HepG2 (cell line): Measurements from ENCODE around the gene TSKU. TPM values are rescaled to one million over a fixed set of nuclear protein-coding genes. Genes with fewer than 3 reads are reported as not detected.

Source experiments
- ATAC-seq: fragments of 200-7000 bp; cut with Tn5 transposase; 3 replicates; pipeline ENCODE4 v1.9.1; 2020; ENCODE audit warnings: mild to moderate bottlenecking, moderate library complexity
- BruUV-seq: library from RNA; stranded (reverse); fragments of 400-500 nt; replicated peaks from 2 replicates; lab custom pipeline; 2021; lab: Mats Ljungman, UMichigan
- CTCF ChIA-PET: fragments of 300-600 bp; formaldehyde crosslinking; extraction: SDS; loops from one replicate; lab custom pipeline; 2021; ENCODE audit warnings: low total read pairs, inconsistent platforms, low intra/inter-chr PET ratio; lab: Yijun Ruan, JAX
- POLR2A ChIA-PET: fragments of 350-600 bp; sonication (Branson Sonifier 250); formaldehyde crosslinking; loops from one replicate; lab custom pipeline; 2020; ENCODE audit warnings: antibody characterized with exemption, inconsistent platforms; lab: Yijun Ruan, JAX
- DNase-seq: peaks from one replicate; pipeline ENCODE4 v3.0.0-alpha.2; 2015; ENCODE audit warnings: low spot score
- FAIRE-seq: peaks from 3 replicates; lab custom pipeline; 2011; peaks lifted over from hg19 to GRCh38; lab: Jason Lieb, UNC
- H2AFZ ChIP-seq: one replicate; pipeline ENCODE4 v1.6.1; 2011; ENCODE audit warnings: low read length, inconsistent platforms
- H3K27ac ChIP-seq: fragments of 300-600 bp; 3 replicates; pipeline ENCODE4 v1.8.0; 2011; ENCODE audit warnings: mixed run types, mild to moderate bottlenecking, mixed read lengths, low read length, inconsistent platforms; ENCODE audit not compliant: insufficient read depth; ENCODE audit errors: extremely low read length
- H3K27me3 ChIP-seq, 2 experiments: fragments of 200-600 bp in 1 of 2; 2 replicates in 1 of 2; 3 replicates in 1 of 2; pipeline versions ENCODE4 v1.6.0 to v1.8.0; 2011; ENCODE audit warnings: low read length in 2 of 2, mild to moderate bottlenecking in 2 of 2, moderate library complexity in 2 of 2, inconsistent platforms in 1 of 2; ENCODE audit not compliant: insufficient read depth in 2 of 2, control insufficient read depth in 1 of 2
- H3K36me3 ChIP-seq, 2 experiments: fragments of 200-600 bp in 1 of 2; replicated peaks in 1 of 2; 2 replicates in 1 of 2; 3 replicates in 1 of 2; pipeline versions ENCODE4 v1.5.1 to v1.8.0; 2011; ENCODE audit warnings: low read length in 2 of 2, inconsistent platforms in 1 of 2; ENCODE audit not compliant: insufficient read depth in 2 of 2, control insufficient read depth in 1 of 2
- H3K4me1 ChIP-seq: 2 replicates; pipeline ENCODE4 v1.5.1; 2012; ENCODE audit warnings: low read length, inconsistent platforms; ENCODE audit not compliant: insufficient read depth
- H3K4me2 ChIP-seq: 2 replicates; pipeline ENCODE4 v1.6.0; 2011; ENCODE audit warnings: low read depth, low read length, inconsistent platforms
- H3K4me3 ChIP-seq, 3 experiments: fragments of 200-600 bp in 1 of 3; sonication (generic), shearing (Covaris generic) in 1 of 3; replicated peaks in 1 of 3; 2 replicates each; pipeline ENCODE4 v1.5.1; 2011 to 2016; ENCODE audit warnings: low read length in 3 of 3, inconsistent platforms in 2 of 3, low read depth in 2 of 3, mild to moderate bottlenecking in 2 of 3, control low read depth in 1 of 3, mixed read lengths in 1 of 3; ENCODE audit not compliant: insufficient read depth in 1 of 3
- H3K79me2 ChIP-seq: one replicate; pipeline ENCODE4 v1.6.1; 2011; ENCODE audit warnings: low read length, inconsistent platforms; ENCODE audit not compliant: insufficient read depth
- H3K9ac ChIP-seq: 2 replicates; pipeline ENCODE4 v1.6.0; 2011; ENCODE audit warnings: mild to moderate bottlenecking, low read depth, low read length, inconsistent platforms; ENCODE audit not compliant: insufficient read depth
- H3K9me3 ChIP-seq: 2 replicates; pipeline ENCODE4 v1.5.1; 2012; ENCODE audit warnings: mild to moderate bottlenecking, low read length
- H4K20me1 ChIP-seq: 2 replicates; pipeline ENCODE4 v1.6.0; 2011; ENCODE audit warnings: inconsistent platforms, mild to moderate bottlenecking, low read length, moderate library complexity; ENCODE audit not compliant: insufficient read depth
- ATAD3A ChIP-seq: sonication (generic); formaldehyde crosslinking; IDR thresholded peaks from 2 replicates; pipeline ENCODE4 v1.4.0; 2020; ENCODE audit warnings: missing genetic modification reagents
- BHLHE40 ChIP-seq: IDR thresholded peaks from 2 replicates; pipeline ENCODE4 v1.6.1; 2011; ENCODE audit warnings: low read length, improper control_type of control experiment
- CREB1 ChIP-seq, 2 experiments: fragments of 450-650 bp in 1 of 2; IDR thresholded peaks; 2 replicates each; pipeline ENCODE4 v1.6.1; 2016 to 2017; ENCODE audit warnings: control low read depth in 1 of 2, mild to moderate bottlenecking in 1 of 2, missing compliant biosample characterization in 1 of 2, missing genetic modification characterization in 1 of 2
- ESRRA ChIP-seq: sonication (generic); formaldehyde crosslinking; IDR thresholded peaks from 2 replicates; pipeline ENCODE4 v1.5.1; 2020; ENCODE audit warnings: mild to moderate bottlenecking, low read depth, missing genetic modification reagents
- HDAC2 ChIP-seq: sonication (generic); formaldehyde crosslinking; IDR thresholded peaks from 2 replicates; pipeline ENCODE4 v1.4.0; 2020; ENCODE audit warnings: missing genetic modification reagents
- LRRFIP1 ChIP-seq: sonication (generic); formaldehyde crosslinking; conservative IDR thresholded peaks from 2 replicates; pipeline ENCODE4 v1.4.0; 2020; ENCODE audit warnings: missing genetic modification reagents
- MYNN ChIP-seq: sonication (generic); formaldehyde crosslinking; IDR thresholded peaks from 2 replicates; pipeline ENCODE4 v1.4.0; 2020; ENCODE audit warnings: mild to moderate bottlenecking, low read depth, missing genetic modification reagents
- PAX8 ChIP-seq: sonication (generic); formaldehyde crosslinking; IDR thresholded peaks from 2 replicates; pipeline ENCODE4 v1.8.0; 2022; ENCODE audit warnings: mild to moderate bottlenecking, missing genetic modification reagents, borderline replicate concordance
- RBM22 ChIP-seq: fragments of 200-400 bp; formaldehyde crosslinking; optimal IDR thresholded peaks from 2 replicates; pipeline ENCODE3; 2017; ENCODE audit warnings: mild to moderate bottlenecking, low read length, moderate library complexity
- SATB2 ChIP-seq: sonication (generic); formaldehyde crosslinking; IDR thresholded peaks from 2 replicates; pipeline ENCODE4 v1.5.0; 2020; ENCODE audit warnings: missing genetic modification reagents
- SNAPC2 ChIP-seq: sonication (generic); formaldehyde crosslinking; IDR thresholded peaks from 2 replicates; pipeline ENCODE4 v1.8.1; 2022; ENCODE audit warnings: mild to moderate bottlenecking, missing genetic modification reagents
- SP1 ChIP-seq, 2 experiments: fragments of 450-650 bp in 1 of 2; sonication (generic) in 1 of 2; formaldehyde crosslinking in 1 of 2; IDR thresholded peaks; 2 replicates each; pipeline versions ENCODE4 v1.4.0 to v1.6.1; 2016 to 2020; ENCODE audit warnings: missing genetic modification reagents in 1 of 2
- TEF ChIP-seq: sonication (generic); formaldehyde crosslinking; IDR thresholded peaks from 2 replicates; pipeline ENCODE4 v1.5.0; 2020; ENCODE audit warnings: missing genetic modification reagents
- XBP1 ChIP-seq: sonication (generic); formaldehyde crosslinking; IDR thresholded peaks from 2 replicates; pipeline ENCODE4 v1.5.0; 2020; ENCODE audit warnings: missing genetic modification reagents
- ZNF326 ChIP-seq: sonication (generic); formaldehyde crosslinking; IDR thresholded peaks from 2 replicates; pipeline ENCODE4 v1.4.0; 2020; ENCODE audit warnings: missing genetic modification reagents, borderline replicate concordance
- ZNF615 ChIP-seq: sonication (generic); formaldehyde crosslinking; IDR thresholded peaks from 2 replicates; pipeline ENCODE4 v1.5.0; 2020; ENCODE audit warnings: mild to moderate bottlenecking, missing genetic modification reagents, borderline replicate concordance
- ZNF687 ChIP-seq: sonication (generic); formaldehyde crosslinking; IDR thresholded peaks from 2 replicates; pipeline ENCODE4 v1.5.1; 2020; ENCODE audit warnings: mild to moderate bottlenecking, missing genetic modification reagents, moderate library complexity
- ZNF83 ChIP-seq: sonication (generic); formaldehyde crosslinking; IDR thresholded peaks from 2 replicates; pipeline ENCODE4 v1.4.0; 2020; ENCODE audit warnings: missing genetic modification reagents, mild to moderate bottlenecking, borderline replicate concordance
- ZSCAN29 ChIP-seq: sonication (generic); formaldehyde crosslinking; conservative IDR thresholded peaks from 2 replicates; pipeline ENCODE4 v1.4.0; 2020; ENCODE audit warnings: mild to moderate bottlenecking, missing genetic modification reagents
- WGBS: methylation state at CpG from one replicate; pipeline ENCODE4 v1.1.6; 2017; ENCODE audit warnings: low lambda C conversion rate; 5-methylcytosine and 5-hydroxymethylcytosine counted together
- in situ Hi-C: cut with HindIII; loops from 2 replicates; pipeline ENCODE4 v1.10.0; 2017; ENCODE audit warnings: low pct_unique_long_range_greater_than_20kb; ENCODE audit not compliant: extremely low pct_ligation_motif_present
- intact Hi-C: fragments of 100-400 bp; cut with micrococcal nuclease; formaldehyde crosslinking; loops from one replicate; pipeline ENCODE4 v1.10.0; 2022; ENCODE audit not compliant: unreplicated experiment
- polyA plus RNA-seq, 8 experiments: library from polyadenylated mRNA; depleted of rRNA in 3 of 8; stranded (reverse) in 7 of 8; unstranded in 1 of 8; fragments of >200 nt; fragmentation: Illumina TruSeq in 4 of 8; extraction: Trizol in 4 of 8; gene quantifications; 2 replicates each; pipeline versions ENCODE4 v1.2.1 to v1.2.3, GENCODE V29; 2011 to 2016; ENCODE audit warnings: low read depth in 4 of 8, missing spikeins in 1 of 8, mixed read lengths in 1 of 8; ENCODE audit not compliant: insufficient read depth in 1 of 8
- total RNA-seq, 5 experiments: library from RNA; depleted of rRNA; stranded (reverse); fragments of >200 nt; fragmentation: Illumina TruSeq; extraction: Trizol; gene quantifications; 2 replicates each; pipeline ENCODE4 v1.2.3, GENCODE V29; 2016; ENCODE audit warnings: low read depth in 1 of 5

The TSKU gene
- total and polyA plus RNA-seq, 2 of the 13 experiments (the other 11 are each of a cell fraction or from before 2014, with no cell fraction given), result 20.3 to 21.4 TPM

GRCh38 chr11:76745044-76745376 lies 38.1 kb upstream of the TSKU start:
- Histone ChIP-seq H3K9ac (no peak overlapping the region), H3K27ac (no peak overlapping the region), H4K20me1 (no peaks in the 10 kb centered on the region), H3K4me2 (peak overlapping the region; percentile 50), H3K4me3 (no peak overlapping the region), H3K27me3 (peaks cover 3% of the 10 kb centered on the region in 2 experiments; a peak in 2 of 5 replicates), H3K9me3 (no peaks in the 10 kb centered on the region), H3K4me1 (peaks cover 29% of the 10 kb centered on the region), H3K36me3 (no peaks in the 10 kb centered on the region), H3K79me2 (no peaks in the 10 kb centered on the region), H2AFZ (no peak overlapping the region)
- ChIA-PET POLR2A (no interaction called here), CTCF (no interaction called here)
- DNase-seq, result no peak
- in situ Hi-C loops (loop anchor here (10.0 kb wide), 1 partner anchor 50 kb away; no protein-coding TSS in a partner anchor), intact Hi-C loops (no loop called here)
- WGBS, result 17% methylated on average over 4 of the region's 4 CpGs
- peak; percentile 72 for ATAC-seq
- BruUV-seq, result no TSS peak
- FAIRE-seq, result no peak
- TF ChIP-seq LRRFIP1 (CRISPR knock-in tag) (no peak), ZNF615 (no peak), RBM22 (no peak), TEF (CRISPR knock-in tag) (no peak), BHLHE40 (no peak), ZSCAN29 (CRISPR knock-in tag) (no peak), SNAPC2 (CRISPR knock-in tag) (no peak), ZNF687 (CRISPR knock-in tag) (no peak), SATB2 (CRISPR knock-in tag) (no peak), HDAC2 (CRISPR knock-in tag) (no peak), ESRRA (CRISPR knock-in tag) (no peak), XBP1 (CRISPR knock-in tag) (no peak), ZNF83 (CRISPR knock-in tag) (no peak), CREB1 (IDR thresholded peaks at IDR 0.05) (no peak), CREB1 (CRISPR knock-in tag; IDR thresholded peaks at IDR 0.05) (no peak), PAX8 (CRISPR knock-in tag) (no peak), SP1 (IDR thresholded peaks at IDR 0.05) (no peak), SP1 (CRISPR knock-in tag; IDR thresholded peaks at IDR 0.05) (no peak), MYNN (CRISPR knock-in tag) (no peak), ZNF326 (CRISPR knock-in tag) (no peak), ATAD3A (CRISPR knock-in tag) (no peak)
